ENCODE data around the gene PLSCR3. TPM values are rescaled to one million over a fixed set of nuclear protein-coding genes. Genes with fewer than 3 reads are reported as not detected.

The PLSCR3 gene
- total RNA-seq, 1 donor from 2014 or later: 6.6 TPM

- H3K36me3 Mint-ChIP-seq: peaks cover 3% of the 10 kb centered on the region
- H3K27ac ChIP-seq: no peak overlapping the region
Observed at GRCh38 chr17:7383742-7384488, 10.4 kb downstream of the PLSCR3 start.

DNA sequence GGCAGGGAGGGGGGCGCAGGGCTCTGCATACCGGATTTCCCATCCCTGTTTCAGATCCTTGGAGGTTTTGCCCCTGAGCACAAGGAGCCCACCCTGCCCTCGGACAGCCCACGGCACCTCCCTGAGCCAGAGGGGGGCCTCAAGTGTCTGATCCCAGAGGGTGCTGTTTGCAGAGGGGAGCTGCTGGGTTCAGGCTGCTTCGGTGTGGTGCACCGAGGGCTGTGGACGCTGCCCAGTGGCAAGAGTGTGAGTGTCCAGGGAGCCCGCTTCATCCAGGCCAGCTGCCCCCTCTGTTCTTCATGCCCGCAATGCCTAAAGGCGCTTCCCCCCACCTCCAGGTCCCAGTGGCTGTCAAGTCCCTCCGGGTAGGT lies 11.0 kb downstream of the PLSCR3 start:
- no peaks in the 10 kb centered on the region for H3K79me2 ChIP-seq (ENCODE audit: low read depth)
- H3K4me3 Mint-ChIP-seq: no peak overlapping the region
- peaks cover 5% of the 10 kb centered on the region for H3K9me3 ChIP-seq (ENCODE audit: low read depth)
- H3K4me3 ChIP-seq: no peak overlapping the region
- H3K27me3 ChIP-seq: peaks cover 57% of the 10 kb centered on the region
- peaks cover 43% of the 10 kb centered on the region for H3K27me3 Mint-ChIP-seq (ENCODE audit: insufficient read depth, low read depth)
- H3K36me3 ChIP-seq: no peaks in the 10 kb centered on the region
- peaks cover 8% of the 10 kb centered on the region for H3K4me1 ChIP-seq
- peak overlapping the region; percentile 85 for H3K4me2 ChIP-seq
- peaks cover 18% of the 10 kb centered on the region for H3F3A ChIP-seq (ENCODE audit: low read depth)
- H3K9me3 Mint-ChIP-seq: peaks cover 14% of the 10 kb centered on the region
- peaks cover 3% of the 10 kb centered on the region for H3K36me3 Mint-ChIP-seq
- H3K27ac ChIP-seq: no peak overlapping the region
- DNase-seq (ENCODE audit: low spot score): no peak
- no peak overlapping the region for H3K9ac ChIP-seq
- H2AFZ ChIP-seq (replicated peaks): no peak overlapping the region
- H3K27ac Mint-ChIP-seq: no peak overlapping the region
- H4K20me1 ChIP-seq (ENCODE audit: low read depth): peaks cover 5% of the 10 kb centered on the region
- TF ChIP-seq EZH2phosphoT487 (IDR thresholded peaks at IDR 0.05) (no peak), EZH2 (IDR thresholded peaks at IDR 0.05) (no peak)
- TF ChIP-seq, protein P1, sequence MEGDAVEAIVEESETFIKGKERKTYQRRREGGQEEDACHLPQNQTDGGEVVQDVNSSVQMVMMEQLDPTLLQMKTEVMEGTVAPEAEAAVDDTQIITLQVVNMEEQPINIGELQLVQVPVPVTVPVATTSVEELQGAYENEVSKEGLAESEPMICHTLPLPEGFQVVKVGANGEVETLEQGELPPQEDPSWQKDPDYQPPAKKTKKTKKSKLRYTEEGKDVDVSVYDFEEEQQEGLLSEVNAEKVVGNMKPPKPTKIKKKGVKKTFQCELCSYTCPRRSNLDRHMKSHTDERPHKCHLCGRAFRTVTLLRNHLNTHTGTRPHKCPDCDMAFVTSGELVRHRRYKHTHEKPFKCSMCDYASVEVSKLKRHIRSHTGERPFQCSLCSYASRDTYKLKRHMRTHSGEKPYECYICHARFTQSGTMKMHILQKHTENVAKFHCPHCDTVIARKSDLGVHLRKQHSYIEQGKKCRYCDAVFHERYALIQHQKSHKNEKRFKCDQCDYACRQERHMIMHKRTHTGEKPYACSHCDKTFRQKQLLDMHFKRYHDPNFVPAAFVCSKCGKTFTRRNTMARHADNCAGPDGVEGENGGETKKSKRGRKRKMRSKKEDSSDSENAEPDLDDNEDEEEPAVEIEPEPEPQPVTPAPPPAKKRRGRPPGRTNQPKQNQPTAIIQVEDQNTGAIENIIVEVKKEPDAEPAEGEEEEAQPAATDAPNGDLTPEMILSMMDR (IDR thresholded peaks at IDR 0.05): no peak
- peaks cover 11% of the 10 kb centered on the region for H3K4me1 Mint-ChIP-seq

More at GRCh38 chr17:7383742-7384488, 10.4 kb downstream of the PLSCR3 start:
- Histone ChIP-seq H3K4me2 (peak overlapping the region; percentile 85), H2AFZ (replicated peaks) (peak overlapping the region; percentile 60), H3K4me1 (peaks cover 8% of the 10 kb centered on the region), H3K36me3 (no peaks in the 10 kb centered on the region), H3K9ac (no peak overlapping the region), H4K20me1 (ENCODE audit: low read depth) (peaks cover 5% of the 10 kb centered on the region), H3K79me2 (ENCODE audit: low read depth) (no peaks in the 10 kb centered on the region), H3K27me3 (peaks cover 57% of the 10 kb centered on the region), H3K4me3 (peak overlapping the region; percentile 45), H3K9me3 (ENCODE audit: low read depth) (peaks cover 5% of the 10 kb centered on the region), H3F3A (ENCODE audit: low read depth) (peaks cover 18% of the 10 kb centered on the region)
- H3K4me3 Mint-ChIP-seq: peak overlapping the region; percentile 36
- H3K27ac Mint-ChIP-seq: no peak overlapping the region
- H3K4me1 Mint-ChIP-seq: peaks cover 11% of the 10 kb centered on the region
- peak; percentile 91 for DNase-seq (ENCODE audit: low spot score)
- TF ChIP-seq EZH2 (IDR thresholded peaks at IDR 0.05) (no peak), EZH2phosphoT487 (IDR thresholded peaks at IDR 0.05) (no peak)
- TF ChIP-seq, protein P1 (IDR thresholded peaks at IDR 0.05): no peak
- peaks cover 43% of the 10 kb centered on the region for H3K27me3 Mint-ChIP-seq (ENCODE audit: insufficient read depth, low read depth)
- peaks cover 13% of the 10 kb centered on the region for H3K9me3 Mint-ChIP-seq

GRCh38 chr17:7382901-7383300 lies 11.4 kb downstream of the PLSCR3 start:
- no peaks in the 10 kb centered on the region for H3K36me3 ChIP-seq
- Mint-ChIP-seq H3K4me1 (peaks cover 11% of the 10 kb centered on the region), H3K9me3 (peaks cover 14% of the 10 kb centered on the region), H3K36me3 (peaks cover 3% of the 10 kb centered on the region), H3K27me3 (ENCODE audit: insufficient read depth, low read depth) (peaks cover 45% of the 10 kb centered on the region), H3K27ac (no peak overlapping the region), H3K4me3 (peak overlapping the region; percentile 36)
- no peak for DNase-seq (ENCODE audit: low spot score)
- no peak overlapping the region for H3K4me3 ChIP-seq
- peaks cover 57% of the 10 kb centered on the region for H3K27me3 ChIP-seq
- H3K27ac ChIP-seq: no peak overlapping the region
- no peak overlapping the region for H3K4me2 ChIP-seq
- peaks cover 5% of the 10 kb centered on the region for H3K9me3 ChIP-seq (ENCODE audit: low read depth)
- H4K20me1 ChIP-seq (ENCODE audit: low read depth): peaks cover 5% of the 10 kb centered on the region
- no peak overlapping the region for H2AFZ ChIP-seq (replicated peaks)
- TF ChIP-seq, protein P1 (IDR thresholded peaks at IDR 0.05): no peak
- TF ChIP-seq EZH2 (IDR thresholded peaks at IDR 0.05) (no peak), EZH2phosphoT487 (IDR thresholded peaks at IDR 0.05) (no peak)
- peaks cover 8% of the 10 kb centered on the region for H3K4me1 ChIP-seq
- H3F3A ChIP-seq (ENCODE audit: low read depth): peaks cover 18% of the 10 kb centered on the region
- no peaks in the 10 kb centered on the region for H3K79me2 ChIP-seq (ENCODE audit: low read depth)
- H3K9ac ChIP-seq: no peak overlapping the region

Data from neural progenitor cell (in vitro differentiated cells).